ENCODE measurements around the gene PTPN21. TPM values are rescaled to one million over a fixed set of nuclear protein-coding genes. Genes with fewer than 3 reads are reported as not detected.

PTPN21 gene
- total RNA-seq, 4 donors from 2014 or later: 25.6 to 35.5 (median 32.2) TPM

GRCh38 chr14:88490168-88490567, 64.6 kb downstream of the PTPN21 start:
- DNase-seq (ENCODE audit: low spot score in 2 of 2): no peak
- Histone ChIP-seq H3K4me1 (peaks cover 0 to 6% (median 0%) of the 10 kb centered on the region in 4 donors), H3K36me3 (peaks cover 0 to 52% (median 0%) of the 10 kb centered on the region in 3 donors), H3K4me3 (no peak overlapping the region), H3K9me3 (no peaks in the 10 kb centered on the region), H3K27ac (no peak overlapping the region), H3K27me3 (no peaks in the 10 kb centered on the region)
- no peak for TF ChIP-seq POLR2A (IDR thresholded peaks at IDR 0.05)
- no peak for TF ChIP-seq EP300 (IDR thresholded peaks at IDR 0.05)
- TF ChIP-seq CTCF (IDR thresholded peaks at IDR 0.05): no peak
- WGBS, 2 donors: 94% methylated on average over 6 of the region's 6 CpGs

- DNase-seq (ENCODE audit: low spot score in 2 of 2): no peak
- Histone ChIP-seq H3K27me3 (no peaks in the 10 kb centered on the region), H3K27ac (no peak overlapping the region), H3K4me1 (peaks cover 0 to 6% (median 0%) of the 10 kb centered on the region in 4 donors), H3K4me3 (no peak overlapping the region), H3K36me3 (peaks cover 0 to 57% (median 0%) of the 10 kb centered on the region in 3 donors), H3K9me3 (no peaks in the 10 kb centered on the region)
- TF ChIP-seq POLR2A (IDR thresholded peaks at IDR 0.05): no peak
- TF ChIP-seq CTCF (IDR thresholded peaks at IDR 0.05): no peak
- no peak for TF ChIP-seq EP300 (IDR thresholded peaks at IDR 0.05)
- WGBS, 2 donors: 76 to 81% methylated on average over 6 of the region's 6 CpGs
Measured at GRCh38 chr14:88488897-88489296, 65.9 kb downstream of the PTPN21 start.

GRCh38 chr14:88488081-88488480, 66.7 kb downstream of the PTPN21 start:
- Histone ChIP-seq H3K27ac (peak overlapping the region in 2 of 4 donors; percentile 19 to 41), H3K9me3 (no peaks in the 10 kb centered on the region), H3K36me3 (peaks cover 0 to 59% (median 0%) of the 10 kb centered on the region in 3 donors), H3K4me1 (peaks cover 0 to 6% (median 0%) of the 10 kb centered on the region in 4 donors), H3K4me3 (no peak overlapping the region), H3K27me3 (no peaks in the 10 kb centered on the region)
- no peak for DNase-seq (ENCODE audit: low spot score in 2 of 2)
- TF ChIP-seq POLR2A (IDR thresholded peaks at IDR 0.05): no peak
- no peak for TF ChIP-seq EP300 (IDR thresholded peaks at IDR 0.05)
- no peak for TF ChIP-seq CTCF (IDR thresholded peaks at IDR 0.05)
- 77 to 82% methylated on average over 7 of the region's 7 CpGs for WGBS, 2 donors

- WGBS, 2 donors: 92% methylated on average over 3 of the region's 3 CpGs
- H3K36me3 ChIP-seq: peaks cover 0 to 78% (median 0%) of the 10 kb centered on the region in 3 donors
- no peak for DNase-seq (ENCODE audit: low spot score in 2 of 2)
- H3K4me1 ChIP-seq: no peaks in the 10 kb centered on the region
- TF ChIP-seq POLR2A (IDR thresholded peaks at IDR 0.05) (no peak), CTCF (IDR thresholded peaks at IDR 0.05) (no peak), EP300 (IDR thresholded peaks at IDR 0.05) (no peak)
- H3K27me3 ChIP-seq: no peaks in the 10 kb centered on the region
- H3K4me3 ChIP-seq: no peak overlapping the region
- H3K27ac ChIP-seq: no peak overlapping the region
- no peaks in the 10 kb centered on the region for H3K9me3 ChIP-seq
Measured at GRCh38 chr14:88482524-88482923, 72.3 kb downstream of the PTPN21 start.

GRCh38 chr14:88481794-88482193, 73.0 kb downstream of the PTPN21 start:
- Histone ChIP-seq H3K27ac (no peak overlapping the region), H3K36me3 (peaks cover 0 to 83% (median 0%) of the 10 kb centered on the region in 3 donors), H3K9me3 (no peaks in the 10 kb centered on the region), H3K4me3 (no peak overlapping the region), H3K4me1 (no peaks in the 10 kb centered on the region), H3K27me3 (no peaks in the 10 kb centered on the region)
- no peak for DNase-seq (ENCODE audit: low spot score in 2 of 2)
- TF ChIP-seq CTCF (IDR thresholded peaks at IDR 0.05) (no peak), EP300 (IDR thresholded peaks at IDR 0.05) (no peak), POLR2A (IDR thresholded peaks at IDR 0.05) (no peak)
- WGBS, 2 donors: 65% methylated on average over 7 of the region's 7 CpGs

All from tibial nerve (tissue), 4 donors.